Amniotic epithelial cell (primary cell): ENCODE data around the gene HNRNPU.
A peak's percentile ranks its signal among the peaks of the same experiment; 100 is the strongest.
"Not testable (repeated sequence)": the region's sequence is repeated elsewhere in the genome, so short reads cannot be mapped to it uniquely, and the experiment has no call there.

Experiments used
- DNase-seq: peaks from one replicate; pipeline ENCODE4 v3.0.0-alpha.2; 2010; ENCODE audit warnings: low read depth

The HNRNPU gene

DNA sequence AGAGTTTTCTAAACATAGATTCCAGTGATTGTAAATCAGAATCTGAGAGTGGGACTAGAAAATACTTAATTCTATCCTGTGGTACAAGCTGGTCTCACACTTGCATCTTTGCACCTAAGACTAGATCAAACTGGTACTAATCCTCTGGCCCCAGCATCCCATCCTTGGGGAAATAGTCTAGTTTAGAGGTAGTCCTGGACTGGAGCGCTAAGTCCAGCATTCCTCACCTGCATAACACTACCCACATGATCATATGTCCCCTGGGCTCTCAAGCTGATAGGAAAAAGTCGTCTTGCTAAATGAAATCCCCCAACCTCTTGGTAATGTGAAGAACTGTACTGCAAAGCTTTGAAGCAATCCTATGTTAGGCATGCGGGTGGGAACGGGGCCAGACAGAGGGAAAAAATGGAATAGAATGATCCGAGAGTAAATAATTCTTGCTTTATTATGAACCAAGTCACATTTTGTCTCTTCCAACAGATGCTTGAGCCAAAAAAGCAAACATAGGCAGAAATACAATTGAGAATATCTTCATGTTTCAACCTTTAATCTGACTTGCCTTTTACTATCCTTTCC lies 24.0 kb downstream of the HNRNPU start:
- no peak for DNase-seq

DNA sequence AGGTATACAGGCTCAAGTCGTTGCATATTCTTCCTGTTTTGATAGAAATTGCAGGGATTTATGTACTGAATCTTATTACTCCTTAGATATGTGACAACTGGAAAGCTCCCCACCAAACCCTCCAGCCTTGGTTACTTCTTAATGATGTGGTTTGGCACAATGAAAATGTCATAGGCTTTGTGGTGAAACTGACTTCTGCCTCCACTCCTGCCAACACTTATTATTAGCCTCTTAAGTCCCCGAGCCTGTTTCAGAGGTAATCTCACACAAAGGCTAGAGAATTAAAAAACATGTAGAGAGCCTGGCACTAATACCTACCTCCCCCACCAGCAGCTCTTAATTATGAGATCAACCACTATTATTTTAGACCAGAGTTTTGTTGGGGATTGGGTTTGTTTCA lies 24.7 kb downstream of the HNRNPU start:
- DNase-seq: peak; percentile 44

- DNase-seq: no peak
These were observed 26.6 kb downstream of the HNRNPU start for GRCh38 chr1:244837597-244838258.

DNA sequence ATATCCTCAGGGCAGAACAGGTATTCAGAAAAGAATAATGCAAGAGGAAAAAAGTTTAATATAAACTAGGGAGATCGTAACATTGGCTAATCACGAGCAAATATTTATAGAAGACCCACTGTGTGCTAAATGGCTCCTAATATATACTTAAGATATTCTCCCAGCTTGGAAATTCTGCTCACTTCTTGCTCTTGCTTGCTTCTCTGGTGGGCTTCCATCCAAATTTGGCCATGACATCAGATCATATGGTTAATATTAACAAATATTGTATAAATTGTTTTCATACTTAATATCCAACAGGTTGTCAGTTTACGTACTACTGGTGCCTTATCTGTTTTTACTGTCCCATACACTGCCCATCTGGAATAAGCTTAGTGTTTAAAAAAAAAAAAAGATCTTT lies 27.8 kb downstream of the HNRNPU start:
- DNase-seq: no peak

GRCh38 chr1:244836135-244836521 lies 28.2 kb downstream of the HNRNPU start:
- DNase-seq: peak; percentile 40

DNA sequence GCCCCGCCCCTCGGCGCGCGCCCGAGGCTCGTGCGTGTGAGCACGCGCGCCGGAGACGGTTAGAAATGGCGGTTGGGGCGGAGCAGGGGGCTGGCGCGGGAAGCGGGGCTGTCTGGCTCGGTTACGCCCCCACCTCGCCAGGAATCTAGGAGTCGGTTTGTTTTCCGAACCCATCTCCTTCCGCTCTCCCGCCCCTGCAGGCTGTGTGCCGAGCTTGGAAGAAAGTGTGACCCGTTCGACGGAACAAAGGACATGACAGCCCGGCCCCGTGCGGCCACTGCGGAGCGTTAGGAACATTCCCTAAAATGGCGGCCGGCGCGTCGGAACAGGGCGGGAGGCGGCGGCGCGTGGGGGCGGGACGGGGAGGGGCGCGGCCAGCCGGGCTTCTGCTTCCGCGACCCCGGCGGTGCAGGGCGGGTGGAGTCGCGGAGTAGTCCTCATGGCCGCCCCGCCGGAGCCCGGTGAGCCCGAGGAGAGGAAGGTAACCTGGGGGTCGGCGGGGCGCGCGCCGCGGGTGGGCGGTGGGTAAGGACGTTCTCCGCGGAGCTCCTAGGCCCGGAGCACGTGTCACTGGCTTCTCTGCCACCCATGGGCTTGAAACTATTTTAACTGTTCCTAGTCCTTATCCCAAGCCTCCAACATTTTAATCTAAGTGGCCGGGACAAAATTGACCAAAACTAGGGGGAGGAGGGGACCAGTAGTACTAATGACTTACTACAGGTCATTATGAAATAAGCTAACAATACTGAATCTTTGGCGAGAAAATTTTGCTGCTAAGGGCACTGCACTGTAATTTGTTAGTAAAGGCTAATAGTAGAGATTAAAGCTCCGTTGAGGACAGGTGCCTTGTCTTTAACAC lies 28.8 kb downstream of the HNRNPU start, which contains the start of gene COX20:
TSS of gene COX20 (plus strand) at position 383 of the 859 bp plus-strand sequence. CDS start at position 440, 57 bp downstream.
- peak; percentile 78 for DNase-seq

- DNase-seq: peak; percentile 88
These were observed 29.6 kb downstream of the HNRNPU start for GRCh38 chr1:244834543-244835275.

- DNase-seq: peak; percentile 77
These were observed 30.4 kb downstream of the HNRNPU start for GRCh38 chr1:244833734-244834542.

- not testable (repeated sequence) for DNase-seq
These were observed 31.1 kb downstream of the HNRNPU start for GRCh38 chr1:244833260-244833659.

DNA sequence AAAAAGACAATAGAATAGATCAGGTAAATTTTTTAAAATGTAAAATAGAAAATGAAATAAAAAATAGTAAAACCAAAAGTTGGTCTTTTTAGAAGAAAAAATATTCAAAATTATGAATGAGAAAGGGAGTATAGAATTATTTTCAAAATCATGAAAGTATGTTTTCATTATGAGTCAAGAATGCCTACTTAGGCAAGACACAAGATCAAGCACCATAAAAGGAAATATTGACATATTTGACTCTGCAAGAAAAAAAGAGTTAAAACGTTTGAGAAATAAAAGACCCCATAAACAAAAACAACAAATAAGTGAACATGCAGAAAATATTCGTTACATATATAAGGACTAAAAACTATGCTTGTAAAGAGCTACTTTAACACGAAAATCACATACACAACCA lies 33.7 kb downstream of the HNRNPU start:
- no peak for DNase-seq

GRCh38 chr1:244826712-244827111 lies 37.6 kb downstream of the HNRNPU start:
- DNase-seq: no peak

DNA sequence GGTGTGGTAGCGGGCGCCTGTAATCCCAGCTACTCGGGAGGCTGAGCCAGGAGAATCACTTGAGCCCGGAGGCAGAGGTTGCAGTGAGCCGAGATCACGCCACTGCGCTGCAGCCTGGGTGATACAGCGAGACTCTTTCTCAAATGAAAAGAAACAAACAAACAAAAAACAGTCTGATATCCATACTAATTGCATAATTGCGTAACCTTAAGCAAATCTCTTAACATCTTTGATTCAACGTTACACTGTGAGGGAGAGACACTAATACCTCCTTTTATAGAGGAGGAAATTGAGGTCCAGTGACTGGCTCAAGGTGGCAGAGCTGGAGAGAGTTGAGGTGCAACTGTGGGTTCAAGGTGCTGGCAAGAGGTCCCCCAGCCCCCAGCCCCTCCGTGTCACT lies 41.5 kb downstream of the HNRNPU start:
- no peak for DNase-seq

DNA sequence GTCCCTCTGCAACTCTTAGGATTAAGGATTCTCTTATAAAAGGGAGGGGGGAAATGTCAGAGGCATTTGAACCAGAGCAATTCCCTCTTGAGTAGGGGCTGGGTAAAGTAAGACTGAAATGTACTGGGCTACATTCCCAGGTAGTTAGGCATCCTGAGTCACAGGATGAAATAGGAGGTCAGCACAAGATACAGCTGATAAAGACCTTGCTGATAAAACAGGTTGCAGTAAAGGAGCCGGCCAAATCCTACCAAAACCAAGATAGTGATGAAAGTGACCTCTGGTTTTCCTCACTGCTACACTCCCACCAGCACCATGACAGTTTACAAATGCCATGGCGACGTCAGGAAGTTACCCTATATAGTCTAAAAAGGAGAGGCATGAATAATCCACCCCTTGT lies 43.2 kb downstream of the HNRNPU start:
- peak; percentile 95 for DNase-seq

GRCh38 chr1:244820131-244820530 lies 44.2 kb downstream of the HNRNPU start:
- peak; percentile 44 for DNase-seq

- no peak for DNase-seq
These were observed 46.9 kb downstream of the HNRNPU start for GRCh38 chr1:244817415-244817894.

- DNase-seq: no peak
These were observed 48.7 kb downstream of the HNRNPU start for GRCh38 chr1:244815600-244816099.

GRCh38 chr1:244813327-244813726 lies 51.0 kb downstream of the HNRNPU start:
- no peak for DNase-seq

- DNase-seq: no peak
These were observed 54.1 kb downstream of the HNRNPU start for GRCh38 chr1:244810221-244810620.

DNA sequence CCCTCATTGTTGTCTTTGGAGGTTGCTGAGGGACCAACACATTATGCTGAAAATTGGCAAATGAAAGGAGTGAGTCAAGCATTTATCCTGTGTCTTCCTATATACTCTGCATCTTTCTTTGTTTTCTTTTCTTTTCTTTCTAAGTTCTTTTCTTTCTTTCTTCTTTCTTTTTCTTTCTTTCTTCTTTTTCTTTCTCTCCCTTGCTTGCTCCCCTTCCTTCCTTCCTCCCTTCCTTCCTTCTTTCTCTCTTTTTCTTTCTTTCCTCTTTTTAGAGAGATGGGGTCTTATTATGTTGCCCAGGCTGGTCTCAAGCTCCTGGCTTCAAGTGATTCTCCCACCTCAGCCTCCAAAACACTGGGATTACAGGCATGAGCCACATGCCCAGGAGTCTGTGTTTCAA lies 57.2 kb downstream of the HNRNPU start:
- no peak for DNase-seq

DNA sequence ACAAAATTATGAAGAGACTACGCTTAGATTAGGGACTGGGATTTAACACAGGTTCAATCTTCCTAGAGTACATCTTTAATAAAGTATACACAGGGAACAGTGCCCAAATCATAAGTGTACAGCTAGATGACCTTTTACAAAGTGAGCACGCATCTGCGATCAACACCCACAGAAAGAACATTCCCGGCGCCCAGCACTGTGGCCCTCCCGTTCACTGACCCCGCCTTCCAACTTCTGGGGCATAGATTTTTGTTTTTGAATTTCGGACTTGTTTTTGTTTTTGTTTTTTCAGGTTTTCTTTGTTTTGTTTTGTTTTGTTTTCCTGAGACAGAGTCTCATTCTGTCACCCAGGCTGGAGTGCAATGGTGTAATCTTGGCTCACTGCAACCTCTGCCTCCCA lies 59.5 kb downstream of the HNRNPU start:
- DNase-seq: no peak
